ENCODE measurements around the gene ZNF561.
"Not testable (repeated sequence)": the region's sequence is repeated elsewhere in the genome, so short reads cannot be mapped to it uniquely, and the experiment has no call there.

ZNF561 gene

DNA sequence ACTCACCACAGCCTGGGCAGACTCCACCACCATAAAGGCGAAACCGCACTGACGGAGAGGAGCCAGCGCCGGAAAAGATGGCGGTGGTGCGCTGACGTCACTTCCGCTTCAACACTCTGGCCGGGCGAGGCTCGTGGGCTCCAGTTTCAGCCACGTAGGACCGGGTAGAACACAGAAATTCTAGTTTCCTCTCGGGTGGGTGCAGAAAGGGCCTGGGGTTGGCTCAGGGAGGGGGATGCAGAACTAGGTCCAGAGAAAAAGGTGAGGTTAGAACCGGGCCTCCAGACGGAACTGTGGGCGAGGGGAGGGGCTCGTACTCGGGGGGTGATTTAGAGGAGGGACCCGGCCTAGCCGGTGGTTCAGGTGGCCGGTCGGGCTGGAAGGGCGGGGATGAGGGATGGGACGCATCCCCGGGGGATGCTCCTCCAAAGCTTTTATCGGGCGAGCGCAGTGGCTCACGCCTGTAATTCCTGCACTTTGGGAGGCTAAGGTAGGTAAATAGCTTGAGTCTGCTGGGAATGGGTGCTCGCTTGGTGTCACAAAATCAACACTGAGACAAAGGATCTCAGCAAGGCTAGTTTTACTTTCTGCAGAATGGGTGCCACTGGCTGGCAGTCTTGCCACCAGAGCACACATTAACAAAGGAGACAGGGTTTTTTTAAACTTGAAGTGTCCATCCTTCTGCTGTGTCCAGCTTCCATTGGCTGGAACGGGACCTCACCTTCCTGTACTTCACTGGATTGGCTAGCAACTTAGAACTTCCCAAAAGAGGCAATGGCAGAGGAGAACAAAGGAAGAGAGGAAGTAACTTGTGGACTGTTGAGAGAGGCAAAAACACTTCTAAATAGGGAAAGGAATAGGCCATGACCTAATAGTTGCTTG lies at the start of gene ZNF561:
TSS of gene ZNF561 (minus strand) at position 77 of the 882 bp plus-strand sequence. CDS start 1,776 bp downstream, outside the sequence.
- Histone ChIP-seq H3K4me1 (ENCODE audit: control insufficient read depth in 2 of 2, insufficient read depth in 2 of 2, low read length in 2 of 2) (peaks cover 9 to 12% of the 10 kb centered on the region in 2 donors), H3K27me3 (ENCODE audit: control insufficient read depth in 2 of 2, insufficient read depth in 2 of 2, low read length in 2 of 2) (no peaks in the 10 kb centered on the region), H3K9ac (ENCODE audit: low read depth in 1 of 2, low read length in 2 of 2) (peak within 1 kb of the TSS; percentile 74 to 95), H3K9me3 (ENCODE audit: control insufficient read depth in 2 of 2, low read length in 2 of 2) (no peaks in the 10 kb centered on the region), H3K36me3 (ENCODE audit: control insufficient read depth in 2 of 2, insufficient read depth in 2 of 2, low read length in 2 of 2) (peaks cover 16 to 22% of the 10 kb centered on the region in 2 donors), H3K4me3 (ENCODE audit: low read length in 2 of 2) (peak within 1 kb of the TSS; percentile 87 to 95), H3K27ac (ENCODE audit: low read depth in 2 of 2, low read length in 2 of 2) (peak within 1 kb of the TSS; percentile 90 to 97)

DNA sequence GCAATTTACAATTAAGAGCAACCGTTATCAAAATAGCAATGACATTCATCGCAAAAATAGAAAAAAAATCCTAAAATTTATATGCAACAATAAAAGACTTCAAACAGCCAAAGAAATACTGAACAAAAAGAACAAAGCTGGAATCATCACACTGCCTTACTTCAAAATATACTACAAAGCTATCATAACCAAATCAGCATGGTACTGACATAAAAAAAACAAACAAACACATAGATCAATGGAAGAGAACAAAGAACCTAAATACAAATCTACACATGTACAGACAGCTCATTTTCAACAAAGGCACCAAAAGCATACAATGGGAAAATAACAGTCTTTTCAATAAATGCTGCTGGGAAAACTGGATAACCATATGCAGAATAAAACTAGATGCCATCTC lies 47.5 kb upstream of the ZNF561 start:
- Histone ChIP-seq H3K4me1 (ENCODE audit: control insufficient read depth in 2 of 2, insufficient read depth in 2 of 2, low read length in 2 of 2) (peaks cover 0 to 5% of the 10 kb centered on the region in 2 donors), H3K27me3 (ENCODE audit: control insufficient read depth in 2 of 2, insufficient read depth in 2 of 2, low read length in 2 of 2) (no peaks in the 10 kb centered on the region), H3K9ac (ENCODE audit: low read depth in 1 of 2, low read length in 2 of 2) (no peak overlapping the region), H3K36me3 (ENCODE audit: control insufficient read depth in 2 of 2, insufficient read depth in 2 of 2, low read length in 2 of 2) (peaks cover 18 to 26% of the 10 kb centered on the region in 2 donors), H3K27ac (ENCODE audit: low read depth in 2 of 2, low read length in 2 of 2) (no peak overlapping the region), H3K9me3 (ENCODE audit: control insufficient read depth in 2 of 2, low read length in 2 of 2) (peaks cover 8 to 17% of the 10 kb centered on the region in 2 donors), H3K4me3 (ENCODE audit: low read length in 2 of 2) (no peak overlapping the region)

DNA sequence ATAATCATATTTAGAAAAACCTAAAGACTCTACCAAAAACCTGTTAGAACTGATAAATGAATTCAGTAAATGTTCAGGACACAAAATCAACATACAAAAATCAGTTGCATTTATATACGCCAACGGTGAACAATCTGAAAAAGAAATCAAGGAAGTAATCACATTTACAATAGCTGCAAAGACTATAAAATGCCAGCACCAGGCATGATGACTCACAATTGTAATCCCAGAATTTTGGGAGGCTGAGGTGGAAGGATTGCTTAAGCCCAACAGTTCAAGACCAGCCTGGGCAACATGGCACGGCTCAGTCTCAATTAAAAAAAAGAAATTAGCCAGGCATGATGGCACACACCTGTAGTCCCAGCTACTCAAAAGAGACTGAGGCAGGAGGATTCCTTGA lies 46.9 kb upstream of the ZNF561 start:
- Histone ChIP-seq H3K36me3 (ENCODE audit: control insufficient read depth in 2 of 2, insufficient read depth in 2 of 2, low read length in 2 of 2) (peaks cover 16 to 23% of the 10 kb centered on the region in 2 donors), H3K4me3 (ENCODE audit: low read length in 2 of 2) (no peak overlapping the region), H3K4me1 (ENCODE audit: control insufficient read depth in 2 of 2, insufficient read depth in 2 of 2, low read length in 2 of 2) (peaks cover 0 to 5% of the 10 kb centered on the region in 2 donors), H3K9ac (ENCODE audit: low read depth in 1 of 2, low read length in 2 of 2) (no peak overlapping the region), H3K9me3 (ENCODE audit: control insufficient read depth in 2 of 2, low read length in 2 of 2) (peaks cover 5 to 10% of the 10 kb centered on the region in 2 donors), H3K27ac (ENCODE audit: low read depth in 2 of 2, low read length in 2 of 2) (peak overlapping the region in 1 of 2 donors; percentile 48), H3K27me3 (ENCODE audit: control insufficient read depth in 2 of 2, insufficient read depth in 2 of 2, low read length in 2 of 2) (no peaks in the 10 kb centered on the region)

DNA sequence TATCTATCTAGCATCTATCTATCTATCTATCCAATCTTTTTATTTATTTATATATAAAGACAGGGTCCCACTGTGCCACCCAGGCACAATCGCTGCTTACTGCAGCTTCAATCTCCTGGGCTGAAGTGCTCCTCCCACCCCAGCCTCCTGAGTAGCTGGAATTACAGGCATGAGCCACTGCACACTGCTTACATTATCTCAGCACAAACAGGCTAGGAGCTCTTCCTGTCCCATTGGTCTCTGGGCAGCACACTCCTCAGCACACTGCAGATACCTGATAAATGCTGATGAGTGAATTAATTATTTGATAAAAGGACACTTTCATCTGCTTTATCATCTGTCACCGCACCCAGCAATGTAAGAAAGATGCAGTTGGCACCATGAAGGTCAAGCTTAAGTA lies 37.7 kb upstream of the ZNF561 start:
- peaks cover 4 to 17% of the 10 kb centered on the region in 2 donors for H3K9me3 ChIP-seq (ENCODE audit: control insufficient read depth in 2 of 2, low read length in 2 of 2)
- no peak overlapping the region for H3K27ac ChIP-seq (ENCODE audit: low read depth in 2 of 2, low read length in 2 of 2)
- H3K9ac ChIP-seq (ENCODE audit: low read depth in 1 of 2, low read length in 2 of 2), result no peak overlapping the region
- H3K36me3 ChIP-seq (ENCODE audit: control insufficient read depth in 2 of 2, insufficient read depth in 2 of 2, low read length in 2 of 2), result peaks cover 49 to 51% of the 10 kb centered on the region in 2 donors
- no peaks in the 10 kb centered on the region for H3K4me1 ChIP-seq (ENCODE audit: control insufficient read depth in 2 of 2, insufficient read depth in 2 of 2, low read length in 2 of 2)
- no peaks in the 10 kb centered on the region for H3K27me3 ChIP-seq (ENCODE audit: control insufficient read depth in 2 of 2, insufficient read depth in 2 of 2, low read length in 2 of 2)
- H3K4me3 ChIP-seq (ENCODE audit: low read length in 2 of 2), result no peak overlapping the region

DNA sequence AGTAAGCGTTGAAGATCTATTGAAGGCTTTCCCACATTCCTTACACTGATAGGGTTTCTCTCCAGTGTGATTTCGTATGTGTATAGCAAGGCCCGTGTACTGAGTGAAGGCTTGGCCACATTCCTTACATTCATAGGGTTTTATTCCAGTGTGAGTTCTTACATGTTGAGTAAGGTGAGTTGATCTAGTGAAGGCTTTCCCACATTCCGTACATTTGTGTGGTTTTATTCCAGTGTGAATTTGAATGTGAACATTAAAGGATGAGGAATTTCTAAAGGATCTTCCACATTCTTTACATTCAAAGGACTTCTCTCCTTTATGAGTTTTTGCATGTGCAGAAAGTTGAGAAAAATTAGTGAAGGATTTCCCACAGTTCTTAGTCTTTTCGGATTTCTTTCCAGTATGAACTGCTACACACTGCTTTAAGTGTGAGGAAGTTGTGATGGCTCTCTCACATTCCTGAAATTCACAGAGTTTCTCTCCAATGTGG lies 32.1 kb upstream of the ZNF561 start:
- H3K27ac ChIP-seq (ENCODE audit: low read depth in 2 of 2, low read length in 2 of 2); H3K4me1 ChIP-seq (ENCODE audit: control insufficient read depth in 2 of 2, insufficient read depth in 2 of 2, low read length in 2 of 2); H3K27me3 ChIP-seq (ENCODE audit: control insufficient read depth in 2 of 2, insufficient read depth in 2 of 2, low read length in 2 of 2); H3K9ac ChIP-seq (ENCODE audit: low read depth in 1 of 2, low read length in 2 of 2); H3K4me3 ChIP-seq (ENCODE audit: low read length in 2 of 2): not testable (repeated sequence)
- Histone ChIP-seq H3K36me3 (ENCODE audit: control insufficient read depth in 2 of 2, insufficient read depth in 2 of 2, low read length in 2 of 2) (peaks cover 59 to 71% of the 10 kb centered on the region in 2 donors), H3K9me3 (ENCODE audit: control insufficient read depth in 2 of 2, low read length in 2 of 2) (peaks cover 17 to 29% of the 10 kb centered on the region in 2 donors)

DNA sequence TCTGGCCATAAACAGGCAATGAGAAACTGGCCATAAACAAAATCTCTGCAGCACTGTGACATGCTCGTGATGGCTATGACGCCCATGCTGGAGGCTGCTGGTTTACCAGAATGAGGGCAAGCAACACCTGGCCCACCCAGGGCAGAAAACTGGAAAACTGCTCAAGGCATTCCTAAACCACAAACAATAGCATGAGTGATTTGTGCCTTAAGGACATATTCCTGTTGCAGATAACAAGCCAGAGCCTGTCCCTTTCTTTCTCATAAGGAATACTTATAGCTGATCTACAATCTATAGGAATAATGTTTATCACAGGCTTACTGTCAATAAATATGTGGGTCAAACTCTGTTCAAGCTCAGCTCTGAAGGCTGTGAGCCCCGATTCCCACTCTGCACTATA lies 30.4 kb upstream of the ZNF561 start:
- not testable (repeated sequence) for H3K27ac ChIP-seq (ENCODE audit: low read depth in 2 of 2, low read length in 2 of 2); H3K4me3 ChIP-seq (ENCODE audit: low read length in 2 of 2); H3K4me1 ChIP-seq (ENCODE audit: control insufficient read depth in 2 of 2, insufficient read depth in 2 of 2, low read length in 2 of 2); H3K9ac ChIP-seq (ENCODE audit: low read depth in 1 of 2, low read length in 2 of 2); H3K27me3 ChIP-seq (ENCODE audit: control insufficient read depth in 2 of 2, insufficient read depth in 2 of 2, low read length in 2 of 2)
- H3K9me3 ChIP-seq (ENCODE audit: control insufficient read depth in 2 of 2, low read length in 2 of 2), result peaks cover 17 to 27% of the 10 kb centered on the region in 2 donors
- H3K36me3 ChIP-seq (ENCODE audit: control insufficient read depth in 2 of 2, insufficient read depth in 2 of 2, low read length in 2 of 2), result peaks cover 47 to 72% of the 10 kb centered on the region in 2 donors

DNA sequence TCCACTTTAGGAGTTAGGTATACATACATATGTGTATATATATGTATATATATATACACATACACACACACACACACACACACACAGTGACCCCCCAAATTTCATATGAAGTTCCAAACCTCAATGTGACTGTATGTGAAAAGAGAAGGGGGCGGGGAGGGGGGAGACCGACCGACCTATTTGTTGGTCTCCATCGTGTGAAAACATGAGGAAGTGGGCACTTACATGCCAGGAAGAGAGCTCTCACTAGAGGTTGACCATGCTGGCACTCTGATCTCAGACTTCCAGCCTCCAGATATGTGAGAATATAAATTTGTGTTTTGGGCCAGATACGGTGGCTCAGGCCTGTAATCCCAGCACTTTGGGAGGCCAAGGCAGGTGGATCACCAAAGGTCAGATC lies 29.3 kb upstream of the ZNF561 start:
- Histone ChIP-seq H3K27me3 (ENCODE audit: control insufficient read depth in 2 of 2, insufficient read depth in 2 of 2, low read length in 2 of 2) (no peaks in the 10 kb centered on the region), H3K9me3 (ENCODE audit: control insufficient read depth in 2 of 2, low read length in 2 of 2) (peaks cover 17 to 27% of the 10 kb centered on the region in 2 donors), H3K4me3 (ENCODE audit: low read length in 2 of 2) (no peak overlapping the region), H3K36me3 (ENCODE audit: control insufficient read depth in 2 of 2, insufficient read depth in 2 of 2, low read length in 2 of 2) (peaks cover 37 to 61% of the 10 kb centered on the region in 2 donors), H3K9ac (ENCODE audit: low read depth in 1 of 2, low read length in 2 of 2) (no peak overlapping the region), H3K4me1 (ENCODE audit: control insufficient read depth in 2 of 2, insufficient read depth in 2 of 2, low read length in 2 of 2) (no peaks in the 10 kb centered on the region), H3K27ac (ENCODE audit: low read depth in 2 of 2, low read length in 2 of 2) (no peak overlapping the region)

DNA sequence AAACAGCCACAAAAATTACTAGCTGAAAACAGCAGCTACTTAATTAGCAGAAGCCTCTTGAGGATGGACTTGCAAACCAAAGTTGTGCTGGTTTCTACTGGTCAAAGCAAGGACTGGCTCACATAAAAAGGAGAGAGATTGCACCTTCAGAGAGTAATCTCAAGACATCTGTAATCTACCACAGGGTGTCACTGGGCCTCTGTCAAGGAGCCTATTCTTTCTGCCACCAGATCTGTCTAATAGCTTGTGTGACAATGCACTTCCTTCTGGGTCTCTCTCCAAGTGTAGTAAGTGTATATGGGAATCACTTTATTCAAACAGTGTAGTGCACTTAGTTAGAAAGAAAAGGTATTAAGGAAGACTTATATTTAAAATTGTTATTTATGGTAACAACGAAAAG lies 24.4 kb upstream of the ZNF561 start:
- Histone ChIP-seq H3K9ac (ENCODE audit: low read depth in 1 of 2, low read length in 2 of 2) (no peak overlapping the region), H3K4me3 (ENCODE audit: low read length in 2 of 2) (no peak overlapping the region), H3K27me3 (ENCODE audit: control insufficient read depth in 2 of 2, insufficient read depth in 2 of 2, low read length in 2 of 2) (no peaks in the 10 kb centered on the region), H3K27ac (ENCODE audit: low read depth in 2 of 2, low read length in 2 of 2) (no peak overlapping the region), H3K36me3 (ENCODE audit: control insufficient read depth in 2 of 2, insufficient read depth in 2 of 2, low read length in 2 of 2) (peaks cover 4 to 17% of the 10 kb centered on the region in 2 donors), H3K9me3 (ENCODE audit: control insufficient read depth in 2 of 2, low read length in 2 of 2) (peaks cover 7% of the 10 kb centered on the region in 2 donors), H3K4me1 (ENCODE audit: control insufficient read depth in 2 of 2, insufficient read depth in 2 of 2, low read length in 2 of 2) (no peaks in the 10 kb centered on the region)

DNA sequence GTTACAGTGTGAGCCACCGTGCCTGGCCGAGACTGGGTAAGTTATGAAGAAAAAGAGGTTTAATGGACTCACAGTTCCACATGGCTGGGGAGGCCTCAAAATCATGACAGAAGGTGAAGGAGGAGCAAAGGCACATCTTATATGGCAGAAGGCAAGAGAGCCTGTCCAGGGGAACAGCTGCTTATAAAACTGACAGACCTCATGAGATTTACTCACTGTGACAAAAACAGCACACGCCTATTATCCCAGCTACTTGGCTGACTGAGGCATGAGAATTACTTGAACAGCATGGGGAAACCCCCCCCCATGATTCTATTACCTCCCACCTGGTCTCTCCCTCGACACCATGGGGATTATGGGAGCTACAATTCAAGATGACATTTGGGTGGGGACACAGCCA lies 23.4 kb upstream of the ZNF561 start:
- Histone ChIP-seq H3K27me3 (ENCODE audit: control insufficient read depth in 2 of 2, insufficient read depth in 2 of 2, low read length in 2 of 2) (no peaks in the 10 kb centered on the region), H3K27ac (ENCODE audit: low read depth in 2 of 2, low read length in 2 of 2) (no peak overlapping the region), H3K4me1 (ENCODE audit: control insufficient read depth in 2 of 2, insufficient read depth in 2 of 2, low read length in 2 of 2) (no peaks in the 10 kb centered on the region), H3K9ac (ENCODE audit: low read depth in 1 of 2, low read length in 2 of 2) (no peak overlapping the region), H3K36me3 (ENCODE audit: control insufficient read depth in 2 of 2, insufficient read depth in 2 of 2, low read length in 2 of 2) (peaks cover 2 to 14% of the 10 kb centered on the region in 2 donors), H3K4me3 (ENCODE audit: low read length in 2 of 2) (no peak overlapping the region), H3K9me3 (ENCODE audit: control insufficient read depth in 2 of 2, low read length in 2 of 2) (peaks cover 7% of the 10 kb centered on the region in 2 donors)

DNA sequence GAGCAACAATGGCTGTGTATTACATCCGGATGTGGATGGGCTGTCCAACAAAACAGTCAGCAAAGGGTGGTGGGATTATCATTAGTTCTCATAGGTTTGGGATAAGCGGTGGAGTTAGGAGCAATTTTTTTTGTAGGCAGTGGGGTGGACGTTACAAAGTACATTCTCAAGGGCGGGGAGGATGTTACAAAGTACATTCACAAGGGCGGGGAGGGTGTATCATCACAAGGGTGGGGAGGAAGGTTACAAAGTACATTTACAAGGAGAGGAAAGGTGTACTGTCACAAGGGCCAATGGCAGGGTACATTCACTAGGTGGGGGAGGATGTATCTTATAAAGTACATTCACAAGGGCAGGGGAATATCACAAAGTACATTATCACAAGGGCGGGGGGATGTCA lies 20.8 kb upstream of the ZNF561 start:
- H3K27ac ChIP-seq (ENCODE audit: low read depth in 2 of 2, low read length in 2 of 2), result no peak overlapping the region
- H3K4me1 ChIP-seq (ENCODE audit: control insufficient read depth in 2 of 2, insufficient read depth in 2 of 2, low read length in 2 of 2), result no peaks in the 10 kb centered on the region
- no peak overlapping the region for H3K4me3 ChIP-seq (ENCODE audit: low read length in 2 of 2)
- peaks cover 2 to 3% of the 10 kb centered on the region in 2 donors for H3K36me3 ChIP-seq (ENCODE audit: control insufficient read depth in 2 of 2, insufficient read depth in 2 of 2, low read length in 2 of 2)
- no peak overlapping the region for H3K9ac ChIP-seq (ENCODE audit: low read depth in 1 of 2, low read length in 2 of 2)
- peaks cover 7% of the 10 kb centered on the region in 2 donors for H3K9me3 ChIP-seq (ENCODE audit: control insufficient read depth in 2 of 2, low read length in 2 of 2)
- H3K27me3 ChIP-seq (ENCODE audit: control insufficient read depth in 2 of 2, insufficient read depth in 2 of 2, low read length in 2 of 2), result no peaks in the 10 kb centered on the region

Measured in mucosa of rectum (tissue), 2 donors.